H1 (cell line): ENCODE results near the gene RAMP3. TPM values are rescaled to one million over a fixed set of nuclear protein-coding genes. Genes with fewer than 3 reads are reported as not detected.

Source experiments
- CTCF ChIA-PET: fragments of 300-600 bp; sonication (Branson Sonifier 250); formaldehyde crosslinking; loops from one replicate; lab custom pipeline; 2021; ENCODE audit not compliant: partially characterized antibody; lab: Charles Lee
- POLR2A ChIA-PET: fragments of 300-600 bp; sonication (Branson Sonifier 250); formaldehyde crosslinking; loops from one replicate; lab custom pipeline; 2021; ENCODE audit warnings: inconsistent platforms; ENCODE audit not compliant: partially characterized antibody; lab: Charles Lee
- DNase-seq, 2 experiments: peaks; one replicate each; pipeline versions ENCODE4 v3.0.0 to v3.0.0-alpha.2; 2010 to 2022; ENCODE audit warnings: low spot score in 2 of 2, low read depth in 1 of 2, mixed read lengths in 1 of 2
- FAIRE-seq: peaks from 2 replicates; lab custom pipeline; 2011; peaks lifted over from hg19 to GRCh38; lab: Jason Lieb, UNC
- H2AFZ ChIP-seq: 2 replicates; pipeline ENCODE4 v1.8.1; 2012; ENCODE audit warnings: low read length, inconsistent platforms
- H2AK5ac ChIP-seq: 2 replicates; pipeline ENCODE4 v1.6.1; 2013; ENCODE audit warnings: low read depth, low read length
- H2BK120ac ChIP-seq: replicated peaks from 2 replicates; pipeline ENCODE3; 2013; ENCODE audit warnings: low read depth, low read length, inconsistent platforms
- H2BK12ac ChIP-seq: 2 replicates; pipeline ENCODE4 v1.6.1; 2013; ENCODE audit warnings: low read depth, low read length
- H2BK15ac ChIP-seq: 2 replicates; pipeline ENCODE4 v1.6.1; 2013; ENCODE audit warnings: low read length
- H2BK20ac ChIP-seq: 2 replicates; pipeline ENCODE4 v1.6.1; 2013; ENCODE audit warnings: low read length
- H2BK5ac ChIP-seq: 2 replicates; pipeline ENCODE4 v1.6.1; 2013; ENCODE audit warnings: low read depth, low read length
- H3K14ac ChIP-seq: 2 replicates; pipeline ENCODE4 v1.6.1; 2013; ENCODE audit warnings: inconsistent platforms; ENCODE audit not compliant: insufficient read length
- H3K18ac ChIP-seq: 2 replicates; pipeline ENCODE4 v1.6.1; 2013; ENCODE audit warnings: low read length; ENCODE audit errors: extremely low read depth
- H3K23ac ChIP-seq: 2 replicates; pipeline ENCODE4 v1.6.1; 2013; ENCODE audit warnings: inconsistent platforms; ENCODE audit not compliant: insufficient read length
- H3K23me2 ChIP-seq: 2 replicates; pipeline ENCODE4 v1.6.1; 2013; ENCODE audit warnings: low read depth, low read length
- H3K27ac ChIP-seq: 2 replicates; pipeline ENCODE4 v1.6.1; 2011; ENCODE audit warnings: low read depth, low read length, inconsistent platforms
- H3K27me3 ChIP-seq, 4 experiments: replicated peaks in 1 of 4; 1 replicate in 1 of 4; 2 replicates in 3 of 4; pipeline versions ENCODE4 v1.6.1 to v1.8.1; 2011 to 2013; ENCODE audit warnings: low read length in 3 of 4, mild to moderate bottlenecking in 3 of 4, inconsistent platforms in 2 of 4, mixed read lengths in 2 of 4, moderate library complexity in 1 of 4; ENCODE audit not compliant: control insufficient read depth in 3 of 4, insufficient read depth in 3 of 4; ENCODE audit errors: extremely low read depth in 1 of 4
- H3K36me3 ChIP-seq, 4 experiments: 2 replicates each; pipeline versions ENCODE4 v1.6.1 to v1.8.1; 2011 to 2013; ENCODE audit warnings: mild to moderate bottlenecking in 4 of 4, low read length in 3 of 4, moderate library complexity in 2 of 4, control low read depth in 1 of 4, inconsistent platforms in 1 of 4; ENCODE audit not compliant: insufficient read depth in 4 of 4, control insufficient read depth in 2 of 4
- H3K4ac ChIP-seq: replicated peaks from 2 replicates; pipeline ENCODE3; 2013; ENCODE audit warnings: low read length, low read depth, mixed read lengths, inconsistent platforms; ENCODE audit not compliant: insufficient read length
- H3K4me1 ChIP-seq, 4 experiments: replicated peaks in 1 of 4; 1 replicate in 1 of 4; 2 replicates in 3 of 4; pipeline versions ENCODE4 v1.6.1 to v1.8.1; 2011 to 2013; ENCODE audit warnings: low read length in 3 of 4, inconsistent platforms in 2 of 4, mixed read lengths in 1 of 4; ENCODE audit not compliant: insufficient read depth in 4 of 4, control insufficient read depth in 3 of 4
- H3K4me2 ChIP-seq, 2 experiments: 2 replicates each; pipeline versions ENCODE4 v1.6.1 to v1.8.1; 2011 to 2013; ENCODE audit warnings: low read depth in 2 of 2, low read length in 2 of 2, control low read depth in 1 of 2, inconsistent platforms in 1 of 2, mild to moderate bottlenecking in 1 of 2; ENCODE audit not compliant: insufficient read depth in 1 of 2
- H3K4me3 ChIP-seq, 4 experiments: fragments of 200-600, 300-600 bp in 1 of 4; sonication (generic), shearing (Covaris generic), sonication (Bioruptor Twin) in 1 of 4; 2 replicates each; pipeline versions ENCODE4 v1.5.1 to v1.8.1; 2011 to 2016; ENCODE audit warnings: low read length in 4 of 4, low read depth in 3 of 4, control low read depth in 2 of 4, inconsistent platforms in 2 of 4, mild to moderate bottlenecking in 2 of 4, mixed read lengths in 1 of 4, moderate library complexity in 1 of 4; ENCODE audit not compliant: insufficient read depth in 2 of 4; ENCODE audit errors: extremely low read depth in 1 of 4
- H3K56ac ChIP-seq: replicated peaks from 2 replicates; pipeline ENCODE3; 2013; ENCODE audit warnings: low read depth, mild to moderate bottlenecking, mixed read lengths, low read length, inconsistent platforms; ENCODE audit not compliant: insufficient read length
- H3K79me1 ChIP-seq: 2 replicates; pipeline ENCODE4 v1.6.1; 2013; ENCODE audit warnings: low read depth, low read length, control low read depth
- H3K79me2 ChIP-seq, 2 experiments: 2 replicates each; pipeline versions ENCODE4 v1.6.1 to v1.8.1; 2012 to 2013; ENCODE audit warnings: low read length in 2 of 2, mild to moderate bottlenecking in 2 of 2, inconsistent platforms in 1 of 2; ENCODE audit not compliant: insufficient read depth in 2 of 2, control insufficient read depth in 1 of 2
- H3K9ac ChIP-seq, 4 experiments: replicated peaks in 1 of 4; 1 replicate in 1 of 4; 2 replicates in 3 of 4; pipeline versions ENCODE4 v1.6.1 to v1.8.1; 2011 to 2013; ENCODE audit warnings: low read depth in 3 of 4, low read length in 3 of 4, control low read depth in 2 of 4, mild to moderate bottlenecking in 2 of 4, moderate library complexity in 2 of 4, inconsistent platforms in 1 of 4; ENCODE audit errors: extremely low read depth in 1 of 4
- H3K9me3 ChIP-seq, 2 experiments: 2 replicates each; pipeline versions ENCODE4 v1.6.1 to v1.8.1; 2012 to 2013; ENCODE audit warnings: mild to moderate bottlenecking in 2 of 2, moderate library complexity in 2 of 2, control low read depth in 1 of 2, inconsistent platforms in 1 of 2, low read depth in 1 of 2, low read length in 1 of 2, mixed read lengths in 1 of 2; ENCODE audit not compliant: insufficient read depth in 2 of 2
- H4K20me1 ChIP-seq, 2 experiments: replicated peaks in 1 of 2; 2 replicates each; pipeline versions ENCODE3 to v1.8.1; 2011 to 2013; ENCODE audit warnings: inconsistent platforms in 2 of 2, low read length in 2 of 2, mild to moderate bottlenecking in 1 of 2; ENCODE audit not compliant: insufficient read depth in 2 of 2, control insufficient read depth in 1 of 2
- H4K5ac ChIP-seq: 2 replicates; pipeline ENCODE4 v1.6.1; 2013; ENCODE audit warnings: low read length, low read depth, mixed read lengths, inconsistent platforms; ENCODE audit not compliant: insufficient read length
- H4K8ac ChIP-seq: 2 replicates; pipeline ENCODE4 v1.8.0; 2013; ENCODE audit warnings: mild to moderate bottlenecking, moderate library complexity, low read length, inconsistent platforms; ENCODE audit not compliant: insufficient read depth; ENCODE audit errors: extremely low read depth
- H4K91ac ChIP-seq: replicated peaks from 2 replicates; pipeline ENCODE3; 2013; ENCODE audit warnings: low read length, mixed read lengths, inconsistent platforms; ENCODE audit not compliant: insufficient read length
- BRCA1 ChIP-seq: IDR thresholded peaks from 2 replicates; pipeline ENCODE4 v1.6.1; 2012; ENCODE audit warnings: low read depth, low read length, improper control_type of control experiment
- CREB1 ChIP-seq: IDR thresholded peaks from 2 replicates; pipeline ENCODE4 v1.6.1; 2012; ENCODE audit warnings: inconsistent platforms
- WGBS, 2 experiments: shearing (Covaris generic) in 1 of 2; methylation state at CpG; one replicate each; pipeline versions ENCODE4 v1.1.6 to v1.1.7; 2013 to 2015; ENCODE audit warnings: low lambda C conversion rate in 2 of 2, mixed read lengths in 2 of 2, inconsistent platforms in 1 of 2, low coverage in 1 of 2, missing lambda C conversion rate in 1 of 2; ENCODE audit not compliant: insufficient replicate concordance in 2 of 2, insufficient coverage in 1 of 2, insufficient read length in 1 of 2; ENCODE audit errors: extremely low coverage in 1 of 2, missing lambda C conversion rate in 1 of 2; 5-methylcytosine and 5-hydroxymethylcytosine counted together
- polyA plus RNA-seq, 7 experiments: library from polyadenylated mRNA; depleted of rRNA in 3 of 7; stranded (reverse) in 5 of 7; unstranded in 2 of 7; fragments of >200 nt in 5 of 7; fragments of 200-250 nt in 2 of 7; gene quantifications; 1 replicate in 5 of 7; 2 replicates in 1 of 7; 4 replicates in 1 of 7; pipeline versions ENCODE4 v1.2.1 to v1.2.3, GENCODE V29; 2011 to 2013; ENCODE audit warnings: missing spikeins in 2 of 7, mixed read lengths in 2 of 7
- total RNA-seq: library from RNA; stranded (reverse); fragmentation: NEBNext Ultra II Directional; extraction: Animal tissue kit (Norgen Biotek cat#: 25700); gene quantifications from 2 replicates; pipeline ENCODE4 v1.2.1, GENCODE V29; 2021

Gene RAMP3
- total and polyA plus RNA-seq, 2 of the 8 experiments (the other 6 are each of a cell fraction or from before 2014, with no cell fraction given) = 0.88 to 0.98 TPM

DNA sequence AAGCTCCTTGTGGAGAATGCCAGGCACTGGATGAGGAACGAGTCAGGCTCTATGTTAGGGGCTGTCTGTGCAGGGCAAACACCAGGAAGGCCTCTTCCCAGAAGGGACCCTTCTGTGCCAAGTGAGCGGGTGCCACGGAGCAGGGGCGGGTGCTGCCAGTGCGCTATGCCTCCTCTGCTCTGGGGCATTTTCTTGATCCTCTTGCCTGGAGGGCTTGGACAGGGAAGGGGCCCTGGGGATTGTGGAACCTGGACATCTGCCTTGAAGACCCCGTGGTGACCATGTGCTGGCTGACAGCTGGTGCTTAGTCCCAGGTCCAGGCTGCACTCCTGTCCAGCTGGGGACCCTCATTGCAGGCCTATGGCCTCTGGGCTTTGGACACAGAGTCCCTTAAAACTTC, 30.7 kb upstream of the RAMP3 start:
- Histone ChIP-seq H3K23ac (no peak overlapping the region), H2AFZ (no peak overlapping the region), H2BK20ac (no peak overlapping the region), H3K23me2 (no peaks in the 10 kb centered on the region), H3K9ac (no peak overlapping the region), H3K4me1 (peaks cover 0 to 13% (median 10%) of the 10 kb centered on the region in 4 experiments; a peak in 6 of 7 replicates), H3K4me3 (no peak overlapping the region), H4K20me1 (no peaks in the 10 kb centered on the region), H2BK5ac (no peak overlapping the region), H3K4me2 (no peak overlapping the region), H2BK12ac (no peak overlapping the region), H3K79me2 (no peaks in the 10 kb centered on the region), H4K8ac (no peak overlapping the region), H3K4ac (no peak overlapping the region), H3K79me1 (no peaks in the 10 kb centered on the region), H3K27ac (no peak overlapping the region), H2AK5ac (no peak overlapping the region), H2BK15ac (no peak overlapping the region), H3K36me3 (no peaks in the 10 kb centered on the region), H3K14ac (no peak overlapping the region), H4K91ac (no peak overlapping the region), H4K5ac (no peak overlapping the region), H3K56ac (no peak overlapping the region), H3K18ac (no peak overlapping the region), H3K27me3 (no peaks in the 10 kb centered on the region), H3K9me3 (no peaks in the 10 kb centered on the region), H2BK120ac (no peak overlapping the region)
- ChIA-PET CTCF (interaction anchor here (0.5 to 5.5 kb wide), 4 partner anchors 9 to 281 kb away, joined by 3 to 39 read pairs (median 5); partner anchors contain the start of gene MYO1G), POLR2A (interaction anchor here (1.5 kb wide), 1 partner anchor 10 kb away, joined by 4 read pairs; no protein-coding TSS in a partner anchor)
- DNase-seq = no peak
- TF ChIP-seq CREB1 = no peak
- TF ChIP-seq BRCA1 = no peak
- 90% methylated on average over 6 of the region's 6 CpGs; no CpG with 5 or more reads in 1 of the 2 experiments for WGBS, 2 experiments
- FAIRE-seq = no peak
